Activated T-helper 2 cell treated with anti-CD3 and anti-CD28 coated beads, Interferon-gamma antibody, Interleukin-2, Interleukin-4, amounts not matched to agents 10 μg/mL and 5 μg/mL and 100 μg/mL, durations not matched to agents 14 hours and 24 hours and 36 hours (primary cell): ENCODE results near the gene ARHGDIG. TPM values are rescaled to one million over a fixed set of nuclear protein-coding genes. Genes with fewer than 3 reads are reported as not detected.
A peak's percentile ranks its signal among the peaks of the same experiment; 100 is the strongest.

Source experiments
- DNase-seq: peaks from one replicate; pipeline ENCODE4 v3.0.0; 2021; ENCODE audit warnings: low spot score
- H3K27ac Mint-ChIP-seq: one replicate; pipeline ENCODE4 v1.8.0; 2021; ENCODE audit warnings: mixed read lengths
- H3K27me3 Mint-ChIP-seq: one replicate; pipeline ENCODE4 v1.8.0; 2021; ENCODE audit warnings: low read depth, mixed read lengths
- H3K36me3 Mint-ChIP-seq: one replicate; pipeline ENCODE4 v1.8.0; 2021; ENCODE audit warnings: low read depth, mixed read lengths
- H3K4me1 Mint-ChIP-seq: one replicate; pipeline ENCODE4 v1.8.0; 2021; ENCODE audit warnings: low read depth, mixed read lengths
- H3K4me3 Mint-ChIP-seq: one replicate; pipeline ENCODE4 v1.8.0; 2021; ENCODE audit warnings: low read depth, mild to moderate bottlenecking, moderate library complexity, mixed read lengths
- H3K9me3 Mint-ChIP-seq: one replicate; pipeline ENCODE4 v1.8.0; 2021; ENCODE audit warnings: mixed read lengths
- intact Hi-C: fragments of 100-400 bp; cut with micrococcal nuclease; formaldehyde crosslinking; loops from one replicate; pipeline ENCODE4 v1.15.1; 2023
- total RNA-seq: library from RNA; stranded (reverse); gene quantifications from 2 replicates; pipeline ENCODE4 v1.2.3, GENCODE V29; 2022

ARHGDIG gene
- total RNA-seq, 1 donor from 2014 or later = 0.82 TPM

GRCh38 chr16:278863-279366 is 1.5 kb upstream of the ARHGDIG start:
- H3K36me3 Mint-ChIP-seq = no peaks in the 10 kb centered on the region
- peak; percentile 52 for DNase-seq
- peaks cover 5% of the 10 kb centered on the region for H3K4me1 Mint-ChIP-seq
- H3K9me3 Mint-ChIP-seq = no peaks in the 10 kb centered on the region
- H3K4me3 Mint-ChIP-seq = no peak overlapping the region
- H3K27ac Mint-ChIP-seq = no peak overlapping the region
- intact Hi-C loops = no loop called here
- peaks cover 33% of the 10 kb centered on the region for H3K27me3 Mint-ChIP-seq

GRCh38 chr16:279531-279930 is 860 bp upstream of the ARHGDIG start:
- peaks cover 33% of the 10 kb centered on the region for H3K27me3 Mint-ChIP-seq
- H3K27ac Mint-ChIP-seq = no peak overlapping the region
- H3K4me1 Mint-ChIP-seq = peaks cover 5% of the 10 kb centered on the region
- H3K36me3 Mint-ChIP-seq = no peaks in the 10 kb centered on the region
- no peaks in the 10 kb centered on the region for H3K9me3 Mint-ChIP-seq
- no peak for DNase-seq
- H3K4me3 Mint-ChIP-seq = no peak overlapping the region
- intact Hi-C loops = no loop called here

GRCh38 chr16:280005-280460 is 358 bp upstream of the ARHGDIG start:
- no peaks in the 10 kb centered on the region for H3K9me3 Mint-ChIP-seq
- DNase-seq = no peak
- H3K27ac Mint-ChIP-seq = no peak overlapping the region

GRCh38 chr16:280991-281659 is 734 bp downstream of the ARHGDIG start:
- Mint-ChIP-seq H3K4me3 (no peak overlapping the region), H3K36me3 (no peaks in the 10 kb centered on the region), H3K27ac (no peak overlapping the region), H3K27me3 (peaks cover 29% of the 10 kb centered on the region), H3K9me3 (no peaks in the 10 kb centered on the region), H3K4me1 (peaks cover 5% of the 10 kb centered on the region)
- intact Hi-C loops = no loop called here
- DNase-seq = no peak

More at GRCh38 chr16:280005-280460, 358 bp upstream of the ARHGDIG start:
- Mint-ChIP-seq H3K4me1 (peaks cover 5% of the 10 kb centered on the region), H3K36me3 (no peaks in the 10 kb centered on the region), H3K4me3 (no peak overlapping the region), H3K27me3 (peaks cover 32% of the 10 kb centered on the region)
- intact Hi-C loops = no loop called here

- no peak for DNase-seq
- H3K4me3 Mint-ChIP-seq = no peak overlapping the region
- H3K9me3 Mint-ChIP-seq = no peaks in the 10 kb centered on the region
- H3K27me3 Mint-ChIP-seq = peaks cover 24% of the 10 kb centered on the region
- H3K36me3 Mint-ChIP-seq = no peaks in the 10 kb centered on the region
- no peak overlapping the region for H3K27ac Mint-ChIP-seq
- intact Hi-C loops = no loop called here
- peaks cover 5% of the 10 kb centered on the region for H3K4me1 Mint-ChIP-seq
Measured at GRCh38 chr16:281660-282255, 1.4 kb downstream of the ARHGDIG start.

GRCh38 chr16:282491-282890 is 2.1 kb downstream of the ARHGDIG start:
- intact Hi-C loops = no loop called here
- Mint-ChIP-seq H3K27me3 (peaks cover 17% of the 10 kb centered on the region), H3K4me3 (no peak overlapping the region), H3K27ac (no peak overlapping the region), H3K4me1 (peaks cover 5% of the 10 kb centered on the region), H3K36me3 (peaks cover 2% of the 10 kb centered on the region), H3K9me3 (no peaks in the 10 kb centered on the region)
- DNase-seq = no peak

- H3K9me3 Mint-ChIP-seq = no peaks in the 10 kb centered on the region
- DNase-seq = no peak
- peaks cover 7% of the 10 kb centered on the region for H3K36me3 Mint-ChIP-seq
- intact Hi-C loops = no loop called here
- no peak within 1 kb of the TSS for H3K4me3 Mint-ChIP-seq
- H3K4me1 Mint-ChIP-seq = peaks cover 5% of the 10 kb centered on the region
- peaks cover 17% of the 10 kb centered on the region for H3K27me3 Mint-ChIP-seq
- H3K27ac Mint-ChIP-seq = no peak within 1 kb of the TSS
Measured at GRCh38 chr16:283033-283805, 2.8 kb downstream of the ARHGDIG start, which contains the start of gene PDIA2. TSS of gene PDIA2 (plus strand) at chr16:283164. CDS start at chr16:283170, 6 bp downstream.

GRCh38 chr16:284204-285120 is 4.1 kb downstream of the ARHGDIG start:
- H3K9me3 Mint-ChIP-seq = no peaks in the 10 kb centered on the region
- peaks cover 7% of the 10 kb centered on the region for H3K36me3 Mint-ChIP-seq
- DNase-seq = no peak
- peaks cover 6% of the 10 kb centered on the region for H3K27me3 Mint-ChIP-seq
- no peaks in the 10 kb centered on the region for H3K4me1 Mint-ChIP-seq
- H3K27ac Mint-ChIP-seq = no peak overlapping the region
- intact Hi-C loops = no loop called here
- H3K4me3 Mint-ChIP-seq = no peak overlapping the region

- H3K36me3 Mint-ChIP-seq = peaks cover 7% of the 10 kb centered on the region
- intact Hi-C loops = no loop called here
- no peak for DNase-seq
- H3K27me3 Mint-ChIP-seq = peaks cover 5% of the 10 kb centered on the region
- no peak overlapping the region for H3K4me3 Mint-ChIP-seq
- no peaks in the 10 kb centered on the region for H3K9me3 Mint-ChIP-seq
- no peaks in the 10 kb centered on the region for H3K4me1 Mint-ChIP-seq
- H3K27ac Mint-ChIP-seq = no peak overlapping the region
Measured at GRCh38 chr16:285146-286055, 5.0 kb downstream of the ARHGDIG start.

GRCh38 chr16:286491-287297 is 6.3 kb downstream of the ARHGDIG start:
- Mint-ChIP-seq H3K27ac (no peak overlapping the region), H3K4me3 (no peak overlapping the region), H3K4me1 (no peaks in the 10 kb centered on the region), H3K36me3 (peaks cover 10% of the 10 kb centered on the region), H3K9me3 (no peaks in the 10 kb centered on the region), H3K27me3 (peaks cover 2% of the 10 kb centered on the region)
- no peak for DNase-seq
- intact Hi-C loops = no loop called here

GRCh38 chr16:287298-287811 is 7.0 kb downstream of the ARHGDIG start:
- H3K27me3 Mint-ChIP-seq = no peaks in the 10 kb centered on the region
- intact Hi-C loops = no loop called here
- DNase-seq = no peak
- H3K4me3 Mint-ChIP-seq = no peak overlapping the region
- H3K36me3 Mint-ChIP-seq = peaks cover 10% of the 10 kb centered on the region
- H3K4me1 Mint-ChIP-seq = no peaks in the 10 kb centered on the region
- no peak overlapping the region for H3K27ac Mint-ChIP-seq
- H3K9me3 Mint-ChIP-seq = no peaks in the 10 kb centered on the region
